ENCODE measurements around the gene TTF1.

DNA sequence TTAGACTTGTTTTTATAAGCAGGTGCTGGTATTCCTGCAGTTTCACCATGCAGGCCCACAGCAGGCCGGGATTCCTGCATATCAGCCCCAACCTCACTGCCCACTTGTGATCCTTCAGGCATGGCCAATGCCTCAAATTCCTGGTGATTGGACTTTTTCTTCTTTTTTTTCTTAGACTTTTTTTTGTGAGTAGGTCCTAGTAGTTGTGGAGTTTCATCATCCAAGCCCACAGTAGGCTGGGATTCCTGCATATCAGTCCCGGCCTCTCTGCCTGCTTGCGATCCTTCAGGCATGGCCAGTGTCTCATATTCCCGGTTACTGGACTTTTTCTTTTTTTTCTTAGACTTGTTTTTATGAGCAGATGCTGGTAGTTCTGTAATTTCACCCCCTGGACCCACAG, 4.8 kb downstream of the TTF1 start:
- TF ChIP-seq POLR2A (IDR thresholded peaks at IDR 0.05) (no peak), POLR2AphosphoS5 (IDR thresholded peaks at IDR 0.05) (no peak), CTCF (IDR thresholded peaks at IDR 0.05) (no peak)
